ENCODE measurements around the gene KANK4.

Gene KANK4

DNA sequence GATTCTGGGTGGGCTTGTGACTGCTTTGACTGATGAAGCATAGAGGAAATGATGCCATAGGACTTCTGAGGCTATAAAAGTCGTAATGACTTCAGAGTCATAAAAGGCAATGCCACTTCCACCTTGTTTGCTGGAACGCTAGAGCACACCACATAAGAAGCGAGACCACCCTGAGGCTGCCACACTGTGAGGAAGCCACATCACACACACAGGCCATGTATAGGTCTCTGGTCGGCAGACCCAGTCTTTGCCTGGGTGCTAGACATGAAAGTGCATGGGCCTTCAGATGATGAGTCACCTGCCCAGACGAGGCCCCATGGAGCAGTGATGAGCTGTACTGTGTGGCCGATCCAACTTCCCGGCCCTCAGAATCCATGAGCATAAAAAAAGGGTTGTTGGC is 14.2 kb upstream of the KANK4 start:
- TF ChIP-seq, protein P1, sequence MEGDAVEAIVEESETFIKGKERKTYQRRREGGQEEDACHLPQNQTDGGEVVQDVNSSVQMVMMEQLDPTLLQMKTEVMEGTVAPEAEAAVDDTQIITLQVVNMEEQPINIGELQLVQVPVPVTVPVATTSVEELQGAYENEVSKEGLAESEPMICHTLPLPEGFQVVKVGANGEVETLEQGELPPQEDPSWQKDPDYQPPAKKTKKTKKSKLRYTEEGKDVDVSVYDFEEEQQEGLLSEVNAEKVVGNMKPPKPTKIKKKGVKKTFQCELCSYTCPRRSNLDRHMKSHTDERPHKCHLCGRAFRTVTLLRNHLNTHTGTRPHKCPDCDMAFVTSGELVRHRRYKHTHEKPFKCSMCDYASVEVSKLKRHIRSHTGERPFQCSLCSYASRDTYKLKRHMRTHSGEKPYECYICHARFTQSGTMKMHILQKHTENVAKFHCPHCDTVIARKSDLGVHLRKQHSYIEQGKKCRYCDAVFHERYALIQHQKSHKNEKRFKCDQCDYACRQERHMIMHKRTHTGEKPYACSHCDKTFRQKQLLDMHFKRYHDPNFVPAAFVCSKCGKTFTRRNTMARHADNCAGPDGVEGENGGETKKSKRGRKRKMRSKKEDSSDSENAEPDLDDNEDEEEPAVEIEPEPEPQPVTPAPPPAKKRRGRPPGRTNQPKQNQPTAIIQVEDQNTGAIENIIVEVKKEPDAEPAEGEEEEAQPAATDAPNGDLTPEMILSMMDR (IDR thresholded peaks at IDR 0.05; ENCODE audit: borderline replicate concordance, control extremely low read depth, extremely low read depth, insufficient read depth, missing control alignments) = no peak
- in situ Hi-C loops (cut with MboI; ENCODE audit: low sequenced_read_pairs, unreplicated experiment) = no loop called here
- DNase-seq (ENCODE audit: low spot score) = no peak

DNA sequence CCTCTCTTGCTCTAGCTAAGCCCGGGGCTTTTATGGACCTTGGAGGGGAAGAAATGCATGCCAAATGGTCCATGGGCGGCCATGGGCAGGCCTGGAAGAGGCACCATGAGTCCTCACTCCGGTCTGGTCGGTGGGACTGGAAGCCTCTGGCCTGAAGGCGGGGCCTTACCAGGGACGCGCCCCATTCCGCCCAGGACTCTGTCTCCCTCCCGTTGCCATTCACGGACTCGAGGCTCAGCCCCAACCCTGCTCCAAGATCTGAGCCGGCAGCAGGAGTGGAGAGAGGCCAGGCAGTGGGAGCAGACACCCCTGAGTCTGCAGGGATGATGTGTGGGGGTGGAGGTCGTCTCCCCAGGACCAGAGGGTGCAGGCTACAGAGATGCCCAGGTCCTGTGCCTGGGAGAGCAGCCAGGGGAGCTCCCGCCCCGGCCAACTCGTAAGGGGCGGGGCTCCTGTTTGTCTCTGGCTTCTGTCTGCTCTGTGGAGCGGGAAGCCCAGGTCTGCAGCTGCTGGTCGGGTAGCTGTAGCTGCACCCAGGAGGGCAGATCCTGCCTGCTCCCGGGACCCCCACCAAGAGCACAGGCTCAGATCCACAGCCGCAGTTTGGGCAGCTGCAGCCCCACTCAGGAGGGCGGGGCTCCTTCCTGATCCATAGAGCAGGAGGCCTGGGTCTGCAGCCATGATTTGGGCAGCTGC is 8.3 kb upstream of the KANK4 start:
- no peak for DNase-seq (ENCODE audit: low spot score)
- in situ Hi-C loops (cut with MboI; ENCODE audit: low sequenced_read_pairs, unreplicated experiment) = no loop called here
- TF ChIP-seq, protein P1 (IDR thresholded peaks at IDR 0.05; ENCODE audit: borderline replicate concordance, control extremely low read depth, extremely low read depth, insufficient read depth, missing control alignments) = no peak

DNA sequence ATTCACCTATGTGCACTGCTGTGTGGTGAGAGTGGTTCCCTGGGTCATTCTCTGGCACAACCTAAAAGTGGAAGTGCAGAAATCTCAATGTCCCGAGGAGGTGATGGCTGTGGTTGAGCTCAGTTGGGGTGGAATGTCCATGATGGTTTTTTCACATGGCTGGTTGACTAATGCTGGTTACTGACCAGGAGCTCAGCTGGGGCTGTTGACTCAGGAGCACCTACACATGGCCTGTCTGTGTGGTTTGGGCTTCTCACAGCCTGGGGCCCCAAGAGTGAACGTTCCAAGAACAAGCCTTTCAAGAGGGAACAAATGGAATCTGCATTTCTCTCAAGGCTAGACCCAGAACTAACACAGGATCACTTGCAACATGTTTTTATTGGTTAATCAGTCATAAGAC is 6.4 kb upstream of the KANK4 start:
- TF ChIP-seq, protein P1 (IDR thresholded peaks at IDR 0.05; ENCODE audit: borderline replicate concordance, control extremely low read depth, extremely low read depth, insufficient read depth, missing control alignments) = no peak
- in situ Hi-C loops (cut with MboI; ENCODE audit: low sequenced_read_pairs, unreplicated experiment) = no loop called here

DNA sequence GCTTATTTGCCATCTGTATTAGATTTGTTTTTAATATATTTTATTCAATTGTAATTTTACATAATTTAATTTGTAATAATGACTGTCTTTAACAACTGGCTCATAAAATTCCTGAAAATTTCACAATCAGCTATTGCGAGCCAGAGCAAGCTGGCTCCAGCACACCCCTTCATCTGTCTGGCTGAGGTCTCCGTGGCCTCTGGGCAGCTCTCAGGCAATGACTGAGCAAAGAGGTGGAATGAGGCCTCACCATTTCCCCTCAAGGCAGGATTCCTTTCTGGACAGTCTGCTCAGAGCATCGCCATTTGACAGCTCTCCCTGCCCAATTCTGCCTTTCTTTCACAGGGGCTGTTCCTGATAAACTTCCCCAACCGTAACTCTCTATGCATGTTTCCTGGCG is 5.8 kb upstream of the KANK4 start:
- in situ Hi-C loops (cut with MboI; ENCODE audit: low sequenced_read_pairs, unreplicated experiment) = no loop called here
- TF ChIP-seq, protein P1 (IDR thresholded peaks at IDR 0.05; ENCODE audit: borderline replicate concordance, control extremely low read depth, extremely low read depth, insufficient read depth, missing control alignments) = no peak
- DNase-seq (ENCODE audit: low spot score) = no peak

More for the DNA sequence above, 6.4 kb upstream of the KANK4 start:
- DNase-seq (ENCODE audit: low spot score) = no peak

DNA sequence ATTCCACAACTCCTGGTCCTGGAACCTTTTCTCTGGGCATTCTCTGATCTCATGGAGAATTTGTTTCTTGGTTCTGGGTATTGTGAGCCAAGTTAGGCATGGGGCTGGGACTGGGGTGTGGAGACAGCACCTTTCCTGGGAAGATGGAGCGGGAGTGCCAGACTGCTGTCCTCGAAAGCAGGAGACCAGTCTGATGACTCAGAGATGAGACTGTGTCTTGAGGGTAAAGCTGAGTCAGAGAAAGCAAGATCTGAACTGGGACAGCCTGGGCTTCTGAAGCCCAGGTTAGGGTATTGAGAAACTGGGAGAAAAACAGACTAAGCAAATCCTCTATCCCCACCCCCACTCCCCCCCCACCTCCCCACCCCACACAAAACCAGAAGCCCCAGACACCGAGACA is 2.2 kb upstream of the KANK4 start:
- no peak for DNase-seq (ENCODE audit: low spot score)
- in situ Hi-C loops (cut with MboI; ENCODE audit: low sequenced_read_pairs, unreplicated experiment) = no loop called here
- TF ChIP-seq, protein P1 (IDR thresholded peaks at IDR 0.05; ENCODE audit: borderline replicate concordance, control extremely low read depth, extremely low read depth, insufficient read depth, missing control alignments) = no peak

DNA sequence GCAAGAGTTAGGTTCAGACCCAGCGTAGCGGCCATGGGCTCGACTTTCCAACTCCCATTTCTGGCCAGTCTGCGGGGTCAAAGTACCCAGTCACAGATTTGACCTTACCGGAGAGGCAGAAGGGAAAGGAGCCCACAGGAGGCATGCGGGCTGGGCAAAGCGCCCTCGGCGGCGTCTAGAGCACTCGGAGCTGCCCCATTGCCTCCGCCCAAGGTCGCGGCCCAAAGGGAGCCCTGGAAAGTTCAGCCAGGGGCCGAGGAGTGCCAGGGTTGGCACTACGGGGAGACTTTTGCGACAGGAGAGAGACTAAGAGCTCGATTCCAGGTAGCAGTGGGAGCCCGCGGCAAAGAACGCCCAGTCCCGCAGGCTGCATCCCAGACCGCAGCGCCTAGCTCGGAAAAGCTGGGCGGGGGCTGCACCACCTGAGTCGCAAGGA is 896 bp downstream of the KANK4 start:
- no peak for DNase-seq (ENCODE audit: low spot score)
- in situ Hi-C loops (cut with MboI; ENCODE audit: low sequenced_read_pairs, unreplicated experiment) = no loop called here
- TF ChIP-seq, protein P1 (IDR thresholded peaks at IDR 0.05; ENCODE audit: borderline replicate concordance, control extremely low read depth, extremely low read depth, insufficient read depth, missing control alignments) = no peak

Data from GM13976 (cell line).